Panc1 (cell line): ENCODE data around the gene PAMR1.

Source experiments
- SIN3A ChIP-seq: IDR thresholded peaks from 2 replicates; pipeline ENCODE4 v1.6.1; 2012; ENCODE audit warnings: low read depth, mild to moderate bottlenecking, low read length, moderate library complexity, borderline replicate concordance; ENCODE audit not compliant: insufficient read depth
- TCF7L2 ChIP-seq: IDR thresholded peaks from 2 replicates; pipeline ENCODE4 v1.6.1; 2011; ENCODE audit warnings: mild to moderate bottlenecking, low read depth, low read length, inconsistent platforms
- TF ChIP-seq, protein P1 (sequence below): fragments of 450-650 bp; IDR thresholded peaks from 2 replicates; pipeline ENCODE4 v1.5.1; 2017; ENCODE audit warnings: mild to moderate bottlenecking

DNA sequence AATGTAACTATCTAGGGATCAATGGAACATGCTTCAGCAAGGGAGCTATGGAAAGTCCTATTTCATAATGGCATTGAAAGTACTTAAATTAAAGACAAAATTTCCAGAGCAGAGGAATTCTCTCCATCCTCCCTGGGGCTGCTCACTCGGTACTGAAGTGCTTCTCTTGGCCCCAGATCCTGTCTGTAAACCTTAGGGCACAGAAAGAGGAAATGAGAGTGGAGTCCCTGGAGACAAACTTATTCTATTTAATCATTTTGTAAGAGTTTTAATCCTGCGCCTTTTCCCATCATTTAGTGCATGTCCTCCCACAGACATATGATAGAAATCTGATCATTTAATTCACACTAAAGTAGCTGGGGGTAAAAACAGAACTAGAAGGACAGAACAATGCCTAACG, 20.9 kb upstream of the PAMR1 start:
- no peak for TF ChIP-seq SIN3A
- TF ChIP-seq, protein P1, sequence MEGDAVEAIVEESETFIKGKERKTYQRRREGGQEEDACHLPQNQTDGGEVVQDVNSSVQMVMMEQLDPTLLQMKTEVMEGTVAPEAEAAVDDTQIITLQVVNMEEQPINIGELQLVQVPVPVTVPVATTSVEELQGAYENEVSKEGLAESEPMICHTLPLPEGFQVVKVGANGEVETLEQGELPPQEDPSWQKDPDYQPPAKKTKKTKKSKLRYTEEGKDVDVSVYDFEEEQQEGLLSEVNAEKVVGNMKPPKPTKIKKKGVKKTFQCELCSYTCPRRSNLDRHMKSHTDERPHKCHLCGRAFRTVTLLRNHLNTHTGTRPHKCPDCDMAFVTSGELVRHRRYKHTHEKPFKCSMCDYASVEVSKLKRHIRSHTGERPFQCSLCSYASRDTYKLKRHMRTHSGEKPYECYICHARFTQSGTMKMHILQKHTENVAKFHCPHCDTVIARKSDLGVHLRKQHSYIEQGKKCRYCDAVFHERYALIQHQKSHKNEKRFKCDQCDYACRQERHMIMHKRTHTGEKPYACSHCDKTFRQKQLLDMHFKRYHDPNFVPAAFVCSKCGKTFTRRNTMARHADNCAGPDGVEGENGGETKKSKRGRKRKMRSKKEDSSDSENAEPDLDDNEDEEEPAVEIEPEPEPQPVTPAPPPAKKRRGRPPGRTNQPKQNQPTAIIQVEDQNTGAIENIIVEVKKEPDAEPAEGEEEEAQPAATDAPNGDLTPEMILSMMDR: no peak
- TF ChIP-seq TCF7L2: no peak
